Upper lobe of right lung (tissue), 1 donor: ENCODE results near the gene GPR149. TPM values are rescaled to one million over a fixed set of nuclear protein-coding genes. Genes with fewer than 3 reads are reported as not detected.

Experiments used
- ATAC-seq: fragments of 200-7000 bp; cut with Tn5 transposase; one replicate; pipeline ENCODE4 v1.9.1; 2020; ENCODE audit warnings: mild to moderate bottlenecking, moderate library complexity
- DNase-seq: peaks from one replicate; pipeline ENCODE4 v3.0.0-alpha.2; 2020
- H3K27ac ChIP-seq: fragments of 200-600 bp; one replicate; pipeline ENCODE4 v1.8.0; 2022
- H3K27me3 ChIP-seq: fragments of 200-600 bp; one replicate; pipeline ENCODE4 v1.8.0; 2022; ENCODE audit warnings: mild to moderate bottlenecking
- H3K36me3 ChIP-seq: fragments of 200-600 bp; one replicate; pipeline ENCODE4 v1.8.0; 2022
- H3K4me1 ChIP-seq: fragments of 200-600 bp; one replicate; pipeline ENCODE4 v1.8.0; 2022
- H3K4me3 ChIP-seq: fragments of 200-600 bp; one replicate; pipeline ENCODE4 v1.8.0; 2022; ENCODE audit warnings: mild to moderate bottlenecking
- H3K9me3 ChIP-seq: fragments of 200-600 bp; one replicate; pipeline ENCODE4 v1.8.0; 2022
- CTCF ChIP-seq: fragments of 200-600 bp; IDR thresholded peaks from one replicate; pipeline ENCODE4 v1.8.0; 2022; ENCODE audit warnings: antibody characterized with exemption
- intact Hi-C: fragments of 100-400 bp; cut with DNase I; formaldehyde crosslinking; loops from one replicate; pipeline ENCODE4 v1.11.0; 2022
- total RNA-seq: library from RNA; stranded (reverse); fragmentation: NEBNext Ultra II Directional; extraction: Animal tissue kit (Norgen Biotek cat#: 25700); gene quantifications from one replicate; pipeline ENCODE4 v1.2.1, GENCODE V29; 2021
- donor health status: DM: no; HTN: yes; CAD: no; lungs with severe emphysema.

The GPR149 gene
- total RNA-seq, 1 donor from 2014 or later: not detected

GRCh38 chr3:154431043-154431442 lies 1.1 kb upstream of the GPR149 start:
- Histone ChIP-seq H3K27me3 (peaks cover 33% of the 10 kb centered on the region), H3K36me3 (no peaks in the 10 kb centered on the region), H3K4me1 (no peaks in the 10 kb centered on the region), H3K27ac (no peak overlapping the region), H3K9me3 (no peaks in the 10 kb centered on the region), H3K4me3 (no peak overlapping the region)
- TF ChIP-seq CTCF: no peak
- intact Hi-C loops: no loop called here
- no peak for ATAC-seq
- no peak for DNase-seq

- H3K9me3 ChIP-seq: no peaks in the 10 kb centered on the region
- no peak for TF ChIP-seq CTCF
- H3K4me3 ChIP-seq: peak overlapping the region; percentile 21
- intact Hi-C loops: no loop called here
- ATAC-seq (peak; percentile 61), DNase-seq (peak; percentile 59)
- H3K27me3 ChIP-seq: peaks cover 33% of the 10 kb centered on the region
- no peaks in the 10 kb centered on the region for H3K36me3 ChIP-seq
- no peak overlapping the region for H3K27ac ChIP-seq
- H3K4me1 ChIP-seq: no peaks in the 10 kb centered on the region
Measured at GRCh38 chr3:154428286-154429206, 1.4 kb downstream of the GPR149 start.

GRCh38 chr3:154427685-154428285 lies 2.2 kb downstream of the GPR149 start:
- Histone ChIP-seq H3K9me3 (no peaks in the 10 kb centered on the region), H3K36me3 (no peaks in the 10 kb centered on the region), H3K4me3 (peak overlapping the region; percentile 21), H3K27ac (no peak overlapping the region), H3K27me3 (peaks cover 33% of the 10 kb centered on the region), H3K4me1 (no peaks in the 10 kb centered on the region)
- TF ChIP-seq CTCF: no peak
- intact Hi-C loops: no loop called here
- ATAC-seq (peak; percentile 54), DNase-seq (peak; percentile 61)

- no peak overlapping the region for H3K27ac ChIP-seq
- no peak for TF ChIP-seq CTCF
- intact Hi-C loops: no loop called here
- H3K9me3 ChIP-seq: no peaks in the 10 kb centered on the region
- H3K27me3 ChIP-seq: peaks cover 9% of the 10 kb centered on the region
- no peaks in the 10 kb centered on the region for H3K4me1 ChIP-seq
- no peak overlapping the region for H3K4me3 ChIP-seq
- ATAC-seq: no peak
- H3K36me3 ChIP-seq: no peaks in the 10 kb centered on the region
- no peak for DNase-seq
Measured at GRCh38 chr3:154422694-154423093, 7.3 kb downstream of the GPR149 start.

GRCh38 chr3:154421083-154421482 lies 8.9 kb downstream of the GPR149 start:
- H3K36me3 ChIP-seq: no peaks in the 10 kb centered on the region
- ATAC-seq (no peak), DNase-seq (no peak)
- intact Hi-C loops: no loop called here
- H3K27me3 ChIP-seq: no peaks in the 10 kb centered on the region
- H3K27ac ChIP-seq: no peak overlapping the region
- no peaks in the 10 kb centered on the region for H3K9me3 ChIP-seq
- no peaks in the 10 kb centered on the region for H3K4me1 ChIP-seq
- H3K4me3 ChIP-seq: no peak overlapping the region
- no peak for TF ChIP-seq CTCF
